ENCODE results near the gene DDX51. TPM values are rescaled to one million over a fixed set of nuclear protein-coding genes. Genes with fewer than 3 reads are reported as not detected.

DDX51 gene
- polyA plus RNA-seq, 3 donors: 10.9 to 12.8 (median 11.7) TPM

DNA sequence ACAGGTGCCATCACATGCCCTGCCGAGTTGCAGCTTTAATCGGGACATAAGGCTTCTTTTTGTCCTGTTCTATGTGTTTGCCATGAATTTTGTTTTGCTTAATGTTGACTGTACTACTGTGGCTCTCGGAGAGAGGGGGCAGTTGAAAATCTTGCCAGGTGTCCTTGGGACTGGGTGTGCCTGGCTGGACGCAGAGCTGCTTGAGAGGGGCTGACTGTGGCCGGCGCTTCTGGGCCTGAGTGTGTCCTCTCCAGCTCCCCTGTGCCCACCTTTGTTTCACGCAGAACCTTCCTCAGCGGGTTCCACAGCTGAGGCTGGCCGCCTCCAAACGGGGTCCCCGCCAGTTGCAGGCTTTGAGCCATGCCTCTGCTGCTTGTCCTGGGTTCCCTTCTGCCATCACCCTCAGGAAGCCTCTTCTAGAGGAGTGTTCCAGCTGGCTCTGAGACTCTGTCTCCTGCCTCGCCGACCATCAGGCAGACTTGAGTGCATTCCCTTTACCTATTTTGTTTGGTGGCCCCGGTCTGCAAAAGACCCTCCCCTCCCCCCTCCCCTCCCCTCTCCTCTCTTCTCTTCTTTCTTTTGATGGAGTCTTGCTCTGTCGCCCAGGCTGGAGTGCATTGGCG is 49.7 kb downstream of the DDX51 start:
- DNase-seq (ENCODE audit: low read depth in 3 of 3, low spot score in 2 of 3): no peak

DNA sequence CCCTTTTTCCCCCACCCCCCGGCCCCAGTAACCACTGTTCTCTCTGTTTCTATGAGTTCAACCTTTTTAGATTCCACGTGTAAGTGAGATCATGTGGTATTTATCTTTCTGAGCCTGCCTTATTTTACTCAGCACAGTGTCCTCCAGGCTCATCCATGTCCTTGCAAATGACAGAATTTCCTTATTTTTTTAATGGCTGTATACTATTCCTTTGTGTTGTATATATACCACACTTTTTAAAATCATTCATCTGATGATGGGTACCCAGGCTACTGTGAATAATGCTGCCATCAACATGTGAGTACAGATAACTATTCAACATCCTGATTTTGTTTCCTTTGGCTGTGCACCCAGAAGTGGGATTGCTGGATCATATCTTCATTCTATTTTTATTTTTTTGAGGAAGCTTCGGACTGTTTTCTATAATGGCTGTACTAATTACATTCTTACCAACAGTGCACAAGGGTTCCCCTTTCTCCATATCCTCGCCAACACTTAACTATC is 54.7 kb downstream of the DDX51 start:
- no peak for DNase-seq (ENCODE audit: low read depth in 3 of 3, low spot score in 2 of 3)

Other genes with a start within 250 kb of the DDX51 start
- gene ULK1, start 249.7 kb downstream of the DDX51 start, polyA plus RNA-seq (ENCODE audit: insufficient read length in 3 of 3): 10 to 100 TPM; 18.4 to 20.5 (median 19.8) TPM
- 10 to 100 TPM; 10.5 to 12.8 (median 12.2) TPM for gene PUS1, start 215.0 kb downstream of the DDX51 start, polyA plus RNA-seq (ENCODE audit: insufficient read length in 3 of 3)
- 10 to 100 TPM; 29.2 to 31.6 (median 30.8) TPM for gene EP400, start 194.4 kb downstream of the DDX51 start, polyA plus RNA-seq (ENCODE audit: insufficient read length in 3 of 3)
- gene NOC4L, start 138 bp upstream of the DDX51 start, polyA plus RNA-seq (ENCODE audit: insufficient read length in 3 of 3): 10 to 100 TPM; 10.9 to 12.4 (median 11.3) TPM
- 1 to 10 TPM; 6.2 to 8.0 (median 7.1) TPM for gene GALNT9, start 185.3 kb upstream of the DDX51 start, polyA plus RNA-seq (ENCODE audit: insufficient read length in 3 of 3)